ENCODE data around the gene CA4.

DNA sequence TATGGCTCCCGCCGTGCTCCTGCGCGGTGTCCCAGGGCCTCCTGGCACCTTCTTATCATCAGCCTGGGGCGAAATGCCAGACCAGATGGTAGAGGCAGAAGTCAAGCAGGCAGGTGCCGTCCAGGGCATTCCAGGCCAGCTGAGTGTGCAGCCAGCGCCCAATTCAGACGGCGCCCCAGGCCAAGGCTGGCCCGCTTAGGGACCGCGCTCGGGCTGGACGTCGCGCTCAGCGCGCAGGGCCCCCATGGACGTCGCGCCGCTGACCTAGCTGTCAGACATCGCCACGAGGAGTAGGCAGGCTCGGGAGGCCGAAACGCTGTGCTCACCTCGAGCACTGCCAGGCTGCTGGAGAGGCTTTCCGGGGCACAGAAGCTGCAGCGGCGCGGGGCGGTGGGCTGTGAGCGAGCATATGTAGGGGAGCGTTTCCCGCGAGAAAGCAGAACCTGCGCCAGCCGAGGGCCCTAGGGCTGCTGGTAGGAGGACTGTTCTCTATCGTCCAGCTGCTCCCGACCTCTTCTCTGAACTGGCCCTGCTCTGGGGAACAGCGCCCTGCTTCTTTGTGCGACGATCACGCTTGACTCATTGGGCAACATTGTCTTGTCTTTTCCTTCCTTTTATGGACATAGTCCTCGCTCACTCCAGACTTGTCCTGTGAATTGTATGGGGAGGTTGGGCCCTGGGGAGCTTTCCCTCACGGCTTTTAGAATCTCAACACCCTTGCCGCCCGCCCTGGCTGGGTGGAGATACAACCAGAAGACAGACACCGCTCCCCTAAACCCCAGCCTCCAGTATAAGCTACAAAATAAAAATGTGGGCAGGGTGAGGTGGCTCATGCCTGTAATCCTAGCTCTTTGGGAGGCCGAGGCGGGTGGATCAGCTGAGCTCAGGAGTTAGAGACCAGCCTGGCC, 8.4 kb upstream of the CA4 start:
- TF ChIP-seq CTCF (IDR thresholded peaks at IDR 0.05) = no peak
- no peak for TF ChIP-seq USF2 (CRISPR knock-in tag; IDR thresholded peaks at IDR 0.05)
- no peak for TF ChIP-seq ATF1 (CRISPR knock-in tag; IDR thresholded peaks at IDR 0.05)
- no peak for TF ChIP-seq ZNF396 (CRISPR knock-in tag; IDR thresholded peaks at IDR 0.05; ENCODE audit: borderline replicate concordance)
- no peak for TF ChIP-seq TEAD4 (CRISPR knock-in tag; IDR thresholded peaks at IDR 0.05)
- no peak for TF ChIP-seq NFE2L1 (CRISPR knock-in tag; IDR thresholded peaks at IDR 0.05)
- TF ChIP-seq ZNF423 (CRISPR knock-in tag; IDR thresholded peaks at IDR 0.05) = no peak
- TF ChIP-seq E2F5 (CRISPR knock-in tag; IDR thresholded peaks at IDR 0.05) = no peak
- no peak for TF ChIP-seq HMGA2 (CRISPR knock-in tag; IDR thresholded peaks at IDR 0.05)
- TF ChIP-seq MLX (CRISPR knock-in tag; IDR thresholded peaks at IDR 0.05) = no peak
- no peak for TF ChIP-seq ZSCAN18 (CRISPR knock-in tag; IDR thresholded peaks at IDR 0.05)
- TF ChIP-seq, protein P1, sequence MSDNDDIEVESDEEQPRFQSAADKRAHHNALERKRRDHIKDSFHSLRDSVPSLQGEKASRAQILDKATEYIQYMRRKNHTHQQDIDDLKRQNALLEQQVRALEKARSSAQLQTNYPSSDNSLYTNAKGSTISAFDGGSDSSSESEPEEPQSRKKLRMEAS (CRISPR knock-in tag; IDR thresholded peaks at IDR 0.05) = no peak
- no peak for TF ChIP-seq ZNF317 (CRISPR knock-in tag; IDR thresholded peaks at IDR 0.05; ENCODE audit: borderline replicate concordance, low read depth)
- no peak for TF ChIP-seq ATF6 (CRISPR knock-in tag; IDR thresholded peaks at IDR 0.05)
